Ishikawa (cell line): Measurements from ENCODE around the gene TBC1D14.

ENCODE experiments used
- CEBPB ChIP-seq: IDR thresholded peaks from 2 replicates; pipeline ENCODE4 v1.6.1; 2012
- EGR1 ChIP-seq: IDR thresholded peaks from 2 replicates; pipeline ENCODE4 v1.6.1; 2012
- FOXM1 ChIP-seq: IDR thresholded peaks from 2 replicates; pipeline ENCODE4 v1.6.1; 2012; ENCODE audit warnings: low read depth, borderline replicate concordance
- NFIC ChIP-seq: IDR thresholded peaks from 2 replicates; pipeline ENCODE4 v1.6.1; 2012
- TAF1 ChIP-seq: IDR thresholded peaks from 2 replicates; pipeline ENCODE4 v1.6.1; 2012; ENCODE audit warnings: low read depth, mild to moderate bottlenecking
- TEAD4 ChIP-seq: IDR thresholded peaks from 2 replicates; pipeline ENCODE4 v1.6.1; 2012
- YY1 ChIP-seq: IDR thresholded peaks from 2 replicates; pipeline ENCODE4 v1.6.1; 2012; ENCODE audit warnings: low read depth
- TF ChIP-seq, protein P1 (sequence below): IDR thresholded peaks from 2 replicates; pipeline ENCODE4 v1.6.1; 2012; ENCODE audit warnings: low read depth, mild to moderate bottlenecking
- TF ChIP-seq, protein P2 (sequence below): IDR thresholded peaks from 2 replicates; pipeline ENCODE4 v1.6.1; 2012

DNA sequence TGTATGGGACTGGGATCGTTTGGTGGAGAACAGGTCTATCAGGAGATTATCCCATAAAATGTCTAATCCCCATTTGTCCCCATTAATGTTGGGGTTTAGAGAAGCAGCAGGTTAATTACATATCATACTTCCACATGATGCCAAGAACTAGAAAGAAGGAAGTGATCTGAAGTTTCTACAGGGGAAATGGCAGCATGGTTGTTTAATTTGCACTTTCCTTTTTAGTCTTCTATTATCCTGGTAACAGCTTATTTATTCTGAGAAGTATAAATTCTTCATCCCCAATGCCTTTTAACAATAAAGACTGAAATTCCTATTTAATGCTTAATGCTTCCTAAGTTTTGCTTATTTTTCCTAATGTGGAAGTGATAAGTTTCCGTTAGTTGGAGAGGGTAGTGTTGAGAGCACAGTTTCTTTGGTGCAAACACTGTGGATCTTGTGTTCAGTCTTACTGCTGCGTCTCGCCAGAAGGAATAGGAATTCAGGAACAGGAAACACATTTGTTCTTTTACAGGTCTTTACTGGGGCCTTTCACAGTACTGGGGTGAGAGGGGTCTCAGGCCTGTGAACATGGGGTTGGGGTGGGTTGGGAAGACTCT is 74.0 kb downstream of the TBC1D14 start:
- no peak for TF ChIP-seq CEBPB
- no peak for TF ChIP-seq TEAD4
- TF ChIP-seq FOXM1 = no peak
- TF ChIP-seq NFIC = no peak
- no peak for TF ChIP-seq TAF1
- TF ChIP-seq, protein P1, sequence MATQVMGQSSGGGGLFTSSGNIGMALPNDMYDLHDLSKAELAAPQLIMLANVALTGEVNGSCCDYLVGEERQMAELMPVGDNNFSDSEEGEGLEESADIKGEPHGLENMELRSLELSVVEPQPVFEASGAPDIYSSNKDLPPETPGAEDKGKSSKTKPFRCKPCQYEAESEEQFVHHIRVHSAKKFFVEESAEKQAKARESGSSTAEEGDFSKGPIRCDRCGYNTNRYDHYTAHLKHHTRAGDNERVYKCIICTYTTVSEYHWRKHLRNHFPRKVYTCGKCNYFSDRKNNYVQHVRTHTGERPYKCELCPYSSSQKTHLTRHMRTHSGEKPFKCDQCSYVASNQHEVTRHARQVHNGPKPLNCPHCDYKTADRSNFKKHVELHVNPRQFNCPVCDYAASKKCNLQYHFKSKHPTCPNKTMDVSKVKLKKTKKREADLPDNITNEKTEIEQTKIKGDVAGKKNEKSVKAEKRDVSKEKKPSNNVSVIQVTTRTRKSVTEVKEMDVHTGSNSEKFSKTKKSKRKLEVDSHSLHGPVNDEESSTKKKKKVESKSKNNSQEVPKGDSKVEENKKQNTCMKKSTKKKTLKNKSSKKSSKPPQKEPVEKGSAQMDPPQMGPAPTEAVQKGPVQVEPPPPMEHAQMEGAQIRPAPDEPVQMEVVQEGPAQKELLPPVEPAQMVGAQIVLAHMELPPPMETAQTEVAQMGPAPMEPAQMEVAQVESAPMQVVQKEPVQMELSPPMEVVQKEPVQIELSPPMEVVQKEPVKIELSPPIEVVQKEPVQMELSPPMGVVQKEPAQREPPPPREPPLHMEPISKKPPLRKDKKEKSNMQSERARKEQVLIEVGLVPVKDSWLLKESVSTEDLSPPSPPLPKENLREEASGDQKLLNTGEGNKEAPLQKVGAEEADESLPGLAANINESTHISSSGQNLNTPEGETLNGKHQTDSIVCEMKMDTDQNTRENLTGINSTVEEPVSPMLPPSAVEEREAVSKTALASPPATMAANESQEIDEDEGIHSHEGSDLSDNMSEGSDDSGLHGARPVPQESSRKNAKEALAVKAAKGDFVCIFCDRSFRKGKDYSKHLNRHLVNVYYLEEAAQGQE = no peak
- TF ChIP-seq, protein P2, sequence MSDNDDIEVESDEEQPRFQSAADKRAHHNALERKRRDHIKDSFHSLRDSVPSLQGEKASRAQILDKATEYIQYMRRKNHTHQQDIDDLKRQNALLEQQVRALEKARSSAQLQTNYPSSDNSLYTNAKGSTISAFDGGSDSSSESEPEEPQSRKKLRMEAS = no peak
- no peak for TF ChIP-seq EGR1
- no peak for TF ChIP-seq YY1
